ENCODE data around the gene PPHLN1. TPM values are rescaled to one million over a fixed set of nuclear protein-coding genes. Genes with fewer than 3 reads are reported as not detected.

The PPHLN1 gene
- total and polyA plus RNA-seq, 12 donors = 22.5 to 91.1 (median 52.6) TPM

DNA sequence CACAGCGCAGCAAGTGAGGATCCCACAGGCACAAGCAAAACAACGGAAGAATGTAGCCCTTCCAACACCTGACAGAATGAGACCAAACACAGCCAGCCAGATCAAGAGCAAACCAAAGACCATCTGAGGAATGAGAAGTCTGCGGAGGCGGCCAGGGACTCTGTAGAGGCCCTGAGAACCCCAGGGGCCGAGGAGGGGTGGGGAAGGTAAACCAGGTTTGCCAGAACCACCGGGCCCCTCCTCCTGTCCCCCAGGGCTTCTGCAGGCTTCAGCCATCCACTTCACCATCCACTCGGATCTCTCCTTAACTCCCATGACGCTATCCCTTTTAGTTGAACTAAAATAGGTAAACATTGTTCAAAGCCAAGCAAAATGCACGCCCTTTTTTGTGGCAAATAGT is 37.4 kb upstream of the PPHLN1 start:
- DNase-seq = no peak
- TF ChIP-seq, protein P1, sequence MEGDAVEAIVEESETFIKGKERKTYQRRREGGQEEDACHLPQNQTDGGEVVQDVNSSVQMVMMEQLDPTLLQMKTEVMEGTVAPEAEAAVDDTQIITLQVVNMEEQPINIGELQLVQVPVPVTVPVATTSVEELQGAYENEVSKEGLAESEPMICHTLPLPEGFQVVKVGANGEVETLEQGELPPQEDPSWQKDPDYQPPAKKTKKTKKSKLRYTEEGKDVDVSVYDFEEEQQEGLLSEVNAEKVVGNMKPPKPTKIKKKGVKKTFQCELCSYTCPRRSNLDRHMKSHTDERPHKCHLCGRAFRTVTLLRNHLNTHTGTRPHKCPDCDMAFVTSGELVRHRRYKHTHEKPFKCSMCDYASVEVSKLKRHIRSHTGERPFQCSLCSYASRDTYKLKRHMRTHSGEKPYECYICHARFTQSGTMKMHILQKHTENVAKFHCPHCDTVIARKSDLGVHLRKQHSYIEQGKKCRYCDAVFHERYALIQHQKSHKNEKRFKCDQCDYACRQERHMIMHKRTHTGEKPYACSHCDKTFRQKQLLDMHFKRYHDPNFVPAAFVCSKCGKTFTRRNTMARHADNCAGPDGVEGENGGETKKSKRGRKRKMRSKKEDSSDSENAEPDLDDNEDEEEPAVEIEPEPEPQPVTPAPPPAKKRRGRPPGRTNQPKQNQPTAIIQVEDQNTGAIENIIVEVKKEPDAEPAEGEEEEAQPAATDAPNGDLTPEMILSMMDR (IDR thresholded peaks at IDR 0.05) = no peak
- no peak for TF ChIP-seq POLR2A (IDR thresholded peaks at IDR 0.05)
- Histone ChIP-seq H3K4me1 (replicated peaks in 1 of 2) (peaks cover 0 to 7% of the 10 kb centered on the region in 2 donors), H3K9me3 (replicated peaks in 1 of 3) (no peaks in the 10 kb centered on the region), H3K27ac (no peak overlapping the region), H3K36me3 (replicated peaks in 1 of 2) (no peaks in the 10 kb centered on the region), H3K27me3 (no peaks in the 10 kb centered on the region), H3K4me3 (no peak overlapping the region)
- intact Hi-C loops (cut with DNase I) = no loop called here
- 67 to 87% (median 79%) methylated on average over 9 of the region's 9 CpGs for WGBS, 4 donors

DNA sequence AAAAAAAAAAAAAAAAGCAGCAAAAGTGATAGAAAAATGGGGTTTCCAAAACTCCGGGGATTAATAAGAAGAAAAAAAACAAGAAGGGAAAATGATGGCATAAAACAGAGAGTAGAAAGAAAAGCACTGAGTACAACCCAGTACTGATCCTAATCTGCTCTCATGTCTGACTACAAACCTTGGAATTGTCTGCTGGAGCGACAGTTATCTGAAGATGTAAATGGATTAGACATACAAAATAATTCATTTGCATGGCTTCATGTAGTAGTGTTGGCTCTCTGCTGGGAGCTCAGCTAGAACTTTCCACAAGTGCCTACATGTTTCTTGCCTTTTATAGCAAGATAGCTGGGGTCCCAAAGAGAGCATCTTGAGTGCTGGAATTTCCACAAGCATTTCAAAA is 34.3 kb upstream of the PPHLN1 start:
- DNase-seq = no peak
- intact Hi-C loops (cut with DNase I) = no loop called here
- Histone ChIP-seq H3K9me3 (replicated peaks in 1 of 3) (no peaks in the 10 kb centered on the region), H3K27me3 (no peaks in the 10 kb centered on the region), H3K4me3 (no peak overlapping the region), H3K27ac (no peak overlapping the region), H3K4me1 (replicated peaks in 1 of 2) (no peaks in the 10 kb centered on the region), H3K36me3 (replicated peaks in 1 of 2) (no peaks in the 10 kb centered on the region)
- TF ChIP-seq, protein P1 (IDR thresholded peaks at IDR 0.05) = no peak
- no peak for TF ChIP-seq POLR2A (IDR thresholded peaks at IDR 0.05)
- 56 to 74% (median 70%) methylated on average over 2 of the region's 2 CpGs for WGBS, 4 donors

DNA sequence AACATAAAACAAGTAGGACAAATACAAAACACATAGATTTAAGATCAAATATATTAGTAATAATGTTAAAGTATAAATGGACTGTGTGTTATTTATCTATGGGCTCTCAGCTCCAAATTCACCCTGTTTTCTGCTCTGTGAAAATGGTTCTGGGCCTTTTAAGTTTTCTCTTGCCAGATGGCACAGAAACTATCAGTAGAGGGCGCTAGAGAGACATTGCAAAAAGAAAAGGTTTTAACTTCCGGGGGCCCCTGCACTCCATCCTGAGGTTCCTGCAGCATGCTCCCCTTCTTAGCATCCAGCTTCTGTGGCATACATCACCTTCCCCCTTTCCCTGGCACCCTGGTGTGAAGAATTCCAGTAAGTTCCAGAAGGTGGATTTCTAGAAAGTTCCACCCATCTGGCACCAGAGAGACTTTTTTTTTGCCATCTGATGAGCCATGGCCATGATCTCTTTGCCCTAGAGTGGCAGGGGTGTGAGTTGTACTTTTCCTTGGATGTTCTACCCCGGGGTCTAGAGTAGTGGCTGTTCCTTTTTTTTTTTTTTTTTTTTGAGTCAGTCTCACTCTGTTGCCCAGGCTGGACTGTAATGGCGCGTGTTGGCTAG is 29.4 kb upstream of the PPHLN1 start:
- WGBS, 4 donors = 78 to 91% (median 84%) methylated on average over 5 of the region's 5 CpGs
- no peak overlapping the region for H3K4me3 ChIP-seq
- intact Hi-C loops (cut with DNase I) = no loop called here
- no peak for DNase-seq
- no peak overlapping the region for H3K27ac ChIP-seq
- no peaks in the 10 kb centered on the region for H3K9me3 ChIP-seq (replicated peaks in 1 of 3)
- TF ChIP-seq POLR2A (IDR thresholded peaks at IDR 0.05) = no peak
- TF ChIP-seq, protein P1 (IDR thresholded peaks at IDR 0.05) = peak in 1 of 6 experiments; percentile 17
- H3K36me3 ChIP-seq (replicated peaks in 1 of 2) = no peaks in the 10 kb centered on the region
- no peaks in the 10 kb centered on the region for H3K27me3 ChIP-seq
- H3K4me1 ChIP-seq (replicated peaks in 1 of 2) = no peaks in the 10 kb centered on the region

DNA sequence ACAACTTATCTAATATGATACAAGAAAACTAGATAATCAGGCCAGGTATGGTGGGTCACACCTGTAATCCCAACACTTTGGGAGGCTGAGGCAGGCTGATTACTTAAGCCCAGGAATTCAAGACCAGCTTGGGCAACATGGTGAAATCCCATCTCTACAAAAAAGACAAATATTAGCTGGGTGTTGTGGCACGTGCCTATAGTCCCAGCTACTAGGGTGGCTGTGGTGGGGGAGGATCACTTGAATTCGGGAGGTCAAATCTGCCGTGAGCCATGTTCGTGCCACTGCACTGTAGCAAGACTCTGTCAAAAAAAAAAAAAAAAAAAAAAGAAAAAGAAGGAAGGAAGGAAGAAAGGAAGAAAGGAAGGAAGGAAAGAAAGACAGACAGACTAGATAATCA is 27.1 kb upstream of the PPHLN1 start:
- 85 to 92% (median 90%) methylated on average over 4 of the region's 4 CpGs for WGBS, 4 donors
- intact Hi-C loops (cut with DNase I) = no loop called here
- H3K27me3 ChIP-seq = no peaks in the 10 kb centered on the region
- no peak overlapping the region for H3K4me3 ChIP-seq
- no peak for TF ChIP-seq POLR2A (IDR thresholded peaks at IDR 0.05)
- TF ChIP-seq, protein P1 (IDR thresholded peaks at IDR 0.05) = no peak
- H3K36me3 ChIP-seq (replicated peaks in 1 of 2) = no peaks in the 10 kb centered on the region
- no peak overlapping the region for H3K27ac ChIP-seq
- no peaks in the 10 kb centered on the region for H3K4me1 ChIP-seq (replicated peaks in 1 of 2)
- no peak for DNase-seq
- H3K9me3 ChIP-seq (replicated peaks in 1 of 3) = no peaks in the 10 kb centered on the region
